Measurements from ENCODE around the gene CPED1.
"Not testable (repeated sequence)": the region's sequence is repeated elsewhere in the genome, so short reads cannot be mapped to it uniquely, and the experiment has no call there.

Gene CPED1

DNA sequence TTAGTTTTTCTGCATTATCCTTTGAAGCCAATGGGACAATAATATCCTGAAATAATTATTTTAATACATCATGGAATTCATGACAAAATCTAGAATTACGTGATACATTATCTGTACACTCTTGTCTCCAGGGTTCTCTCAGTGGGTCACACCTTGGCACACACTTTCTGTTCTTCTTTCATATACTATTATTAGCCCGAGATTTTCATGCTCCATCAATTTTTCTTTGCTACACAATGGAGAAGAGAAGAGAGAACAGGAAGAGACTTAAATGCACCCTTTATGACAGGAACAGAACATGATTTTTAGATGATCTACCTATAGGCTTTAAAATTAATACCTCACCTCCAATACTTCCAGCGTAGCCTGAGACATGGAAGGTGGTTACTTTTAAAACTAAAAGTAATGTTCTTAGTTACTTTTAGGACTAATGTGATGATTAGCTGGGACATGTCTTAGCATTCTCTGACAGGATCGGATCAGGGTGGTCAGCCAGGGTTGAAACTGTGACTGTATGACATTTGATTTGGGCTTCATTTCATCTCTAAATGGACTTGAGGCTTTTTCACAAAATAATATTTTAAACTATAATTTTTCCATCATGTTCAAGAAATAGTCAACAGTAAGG, 192.0 kb downstream of the CPED1 start:
- TF ChIP-seq ZFX (IDR thresholded peaks at IDR 0.05; ENCODE audit: borderline replicate concordance), result no peak
- TF ChIP-seq, protein P1, sequence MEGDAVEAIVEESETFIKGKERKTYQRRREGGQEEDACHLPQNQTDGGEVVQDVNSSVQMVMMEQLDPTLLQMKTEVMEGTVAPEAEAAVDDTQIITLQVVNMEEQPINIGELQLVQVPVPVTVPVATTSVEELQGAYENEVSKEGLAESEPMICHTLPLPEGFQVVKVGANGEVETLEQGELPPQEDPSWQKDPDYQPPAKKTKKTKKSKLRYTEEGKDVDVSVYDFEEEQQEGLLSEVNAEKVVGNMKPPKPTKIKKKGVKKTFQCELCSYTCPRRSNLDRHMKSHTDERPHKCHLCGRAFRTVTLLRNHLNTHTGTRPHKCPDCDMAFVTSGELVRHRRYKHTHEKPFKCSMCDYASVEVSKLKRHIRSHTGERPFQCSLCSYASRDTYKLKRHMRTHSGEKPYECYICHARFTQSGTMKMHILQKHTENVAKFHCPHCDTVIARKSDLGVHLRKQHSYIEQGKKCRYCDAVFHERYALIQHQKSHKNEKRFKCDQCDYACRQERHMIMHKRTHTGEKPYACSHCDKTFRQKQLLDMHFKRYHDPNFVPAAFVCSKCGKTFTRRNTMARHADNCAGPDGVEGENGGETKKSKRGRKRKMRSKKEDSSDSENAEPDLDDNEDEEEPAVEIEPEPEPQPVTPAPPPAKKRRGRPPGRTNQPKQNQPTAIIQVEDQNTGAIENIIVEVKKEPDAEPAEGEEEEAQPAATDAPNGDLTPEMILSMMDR (IDR thresholded peaks at IDR 0.05), result no peak
- H3K27ac ChIP-seq, result no peak overlapping the region

DNA sequence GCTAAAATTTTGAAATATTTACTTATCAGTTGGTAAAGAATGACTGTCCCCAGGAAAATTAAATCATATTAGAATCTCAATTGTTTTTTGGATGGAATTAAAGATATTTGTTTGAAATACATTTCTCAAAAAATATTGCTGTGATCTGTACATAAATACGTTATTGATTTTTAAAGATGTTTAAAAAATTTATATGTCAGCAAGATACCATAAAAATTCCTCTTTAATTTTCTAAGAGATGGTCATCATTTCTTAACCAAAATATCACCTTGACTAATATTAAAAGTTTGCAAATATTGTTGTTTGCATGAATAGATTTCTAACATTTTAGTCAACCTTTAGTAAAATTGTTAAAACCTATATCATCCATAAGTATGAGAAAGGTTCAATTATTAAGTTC, 192.8 kb downstream of the CPED1 start:
- no peak overlapping the region for H3K27ac ChIP-seq
- TF ChIP-seq ZFX (IDR thresholded peaks at IDR 0.05; ENCODE audit: borderline replicate concordance), result no peak
- TF ChIP-seq, protein P1 (IDR thresholded peaks at IDR 0.05), result no peak

DNA sequence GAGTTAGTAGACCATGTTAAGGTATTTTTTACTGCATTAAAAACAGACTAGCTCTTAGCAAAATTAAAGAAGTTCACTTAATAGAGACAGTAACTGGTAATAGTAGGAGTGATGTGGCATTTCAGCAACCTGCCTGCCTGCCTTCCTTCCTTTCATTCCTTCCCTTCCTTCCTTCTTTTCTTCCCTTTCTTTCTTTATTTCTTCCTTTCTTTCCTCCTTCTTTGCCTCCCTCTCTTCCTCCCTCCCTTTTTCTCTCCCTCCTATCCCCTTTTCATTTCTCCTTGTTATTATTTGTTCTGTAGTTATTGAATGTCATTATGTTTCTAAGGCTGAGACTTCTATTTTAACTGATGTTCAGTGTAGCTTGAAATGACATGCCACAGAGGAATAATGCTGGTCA, 193.8 kb downstream of the CPED1 start:
- TF ChIP-seq ZFX (IDR thresholded peaks at IDR 0.05; ENCODE audit: borderline replicate concordance), result no peak
- TF ChIP-seq, protein P1 (IDR thresholded peaks at IDR 0.05), result no peak
- H3K27ac ChIP-seq, result no peak overlapping the region

DNA sequence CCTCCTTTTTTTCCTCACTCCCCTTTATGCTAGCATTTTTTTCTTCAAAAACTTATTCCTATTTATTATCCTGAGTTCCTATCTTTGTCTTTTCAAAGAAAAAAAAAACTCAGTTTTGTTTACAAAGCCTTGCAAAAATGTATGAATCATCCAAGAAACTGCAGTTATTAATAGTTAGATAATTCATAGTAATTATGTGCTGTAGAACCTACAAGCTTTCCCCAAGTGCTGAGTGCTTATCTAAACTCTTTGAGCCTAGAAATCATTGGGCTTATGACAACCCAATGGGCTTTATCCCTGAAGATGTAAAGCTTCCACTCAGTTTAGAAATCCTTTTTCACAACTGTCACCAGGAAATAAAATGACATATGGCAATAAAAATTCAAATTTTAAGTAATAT, 194.4 kb downstream of the CPED1 start:
- TF ChIP-seq, protein P1 (IDR thresholded peaks at IDR 0.05), result no peak
- no peak for TF ChIP-seq ZFX (IDR thresholded peaks at IDR 0.05; ENCODE audit: borderline replicate concordance)
- no peak overlapping the region for H3K27ac ChIP-seq

DNA sequence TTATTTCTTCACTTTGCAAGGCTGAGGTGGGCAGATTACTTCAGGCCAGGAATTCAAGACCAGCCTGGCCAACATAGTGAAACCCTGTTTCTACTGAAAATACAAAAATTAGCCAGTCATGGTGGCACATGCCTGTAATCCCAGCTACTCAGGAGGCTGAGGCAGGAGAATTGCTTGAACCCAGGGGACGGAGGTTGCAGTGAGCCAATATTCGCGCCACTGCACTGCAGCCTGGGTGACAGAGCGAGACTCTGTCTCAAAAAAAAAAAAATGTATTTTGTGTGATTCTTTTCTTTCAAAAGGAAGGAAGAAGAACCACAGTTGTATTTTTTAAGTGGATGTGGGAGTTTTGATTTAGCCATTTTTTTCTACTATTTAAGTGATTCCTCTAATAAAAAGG, 195.4 kb downstream of the CPED1 start:
- H3K27ac ChIP-seq, result not testable (repeated sequence)

DNA sequence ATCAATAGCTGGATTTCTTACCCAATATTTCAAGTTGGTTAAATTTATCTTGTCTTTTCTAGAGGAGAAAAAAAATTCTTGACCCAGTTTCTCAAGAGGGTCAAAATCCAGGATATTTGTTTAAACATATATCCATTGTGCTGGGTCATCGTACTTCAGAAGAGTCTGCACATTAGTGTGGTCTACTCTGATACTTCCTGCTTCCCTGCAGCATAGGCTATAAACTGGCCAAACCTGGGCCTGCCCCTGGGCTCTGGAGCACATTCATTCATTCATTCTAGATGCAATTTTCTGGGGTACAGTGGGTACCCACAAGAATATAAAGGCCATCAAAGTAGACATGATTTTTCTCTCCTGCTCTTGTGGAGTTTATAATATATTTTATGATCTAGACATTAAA, 198.2 kb downstream of the CPED1 start:
- TF ChIP-seq, protein P1 (IDR thresholded peaks at IDR 0.05), result no peak
- TF ChIP-seq ZFX (IDR thresholded peaks at IDR 0.05; ENCODE audit: borderline replicate concordance), result no peak
- H3K27ac ChIP-seq, result no peak overlapping the region

DNA sequence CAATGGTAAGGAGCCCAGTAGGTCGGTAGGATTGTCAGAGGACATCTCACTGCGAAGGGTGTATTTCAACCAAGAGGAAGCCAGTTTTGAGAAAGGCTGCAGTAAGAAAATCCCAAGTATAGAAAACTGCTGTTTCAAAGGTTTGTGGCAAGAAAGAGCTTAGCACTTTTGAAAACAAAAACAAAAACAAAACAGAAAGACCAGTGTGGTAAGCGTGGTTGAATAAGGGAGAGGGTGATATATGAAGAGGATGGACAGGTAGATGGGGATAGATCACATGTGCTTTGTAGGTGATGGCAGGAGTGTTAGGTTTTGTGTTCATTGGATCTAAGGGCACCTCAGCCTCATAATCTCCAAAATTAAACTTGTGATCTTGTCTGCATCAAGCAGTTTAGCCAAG, 198.7 kb downstream of the CPED1 start:
- no peak overlapping the region for H3K27ac ChIP-seq
- TF ChIP-seq, protein P1 (IDR thresholded peaks at IDR 0.05), result no peak
- no peak for TF ChIP-seq ZFX (IDR thresholded peaks at IDR 0.05; ENCODE audit: borderline replicate concordance)

DNA sequence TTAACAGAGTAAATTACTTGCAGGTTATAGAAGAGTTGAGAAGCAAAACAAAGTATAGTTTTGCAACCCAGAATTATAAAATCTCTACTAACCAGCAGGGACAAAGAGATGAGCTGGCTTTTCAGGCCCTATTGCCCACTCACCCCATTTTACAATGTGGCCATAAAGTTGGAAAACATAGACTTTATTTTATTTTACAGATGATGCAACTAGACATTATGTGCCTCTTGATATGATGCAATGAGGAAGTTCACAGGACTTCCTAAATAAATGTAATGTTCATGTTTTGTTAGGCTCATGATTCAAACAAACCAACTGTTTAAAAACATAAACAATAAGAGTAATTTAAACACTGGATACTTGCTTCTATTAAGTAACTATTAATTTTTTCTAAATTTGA, 199.2 kb downstream of the CPED1 start:
- H3K27ac ChIP-seq, result no peak overlapping the region
- TF ChIP-seq, protein P1 (IDR thresholded peaks at IDR 0.05), result no peak
- TF ChIP-seq ZFX (IDR thresholded peaks at IDR 0.05; ENCODE audit: borderline replicate concordance), result no peak

All from 22Rv1 (cell line).